Naive thymus-derived CD8-positive, alpha-beta T cell (primary cell): ENCODE results near the gene ZNF609. TPM values are rescaled to one million over a fixed set of nuclear protein-coding genes. Genes with fewer than 3 reads are reported as not detected.
A peak's percentile ranks its signal among the peaks of the same experiment; 100 is the strongest.
"Not testable (repeated sequence)": the region's sequence is repeated elsewhere in the genome, so short reads cannot be mapped to it uniquely, and the experiment has no call there.

Experiments used
- ATAC-seq, 2 donors: fragments of 150-1000 bp; cut with Tn5 transposase in 1 of 2; sonication (Bioruptor Pico), chemical (Tn5 transposase) in 1 of 2; 1 replicate in 1 of 2; 2 replicates in 1 of 2; pipeline ENCODE4 v1.10.0; 2021; ENCODE audit warnings: mild to moderate bottlenecking in 2 of 2, moderate library complexity in 2 of 2
- POLR2A ChIA-PET: fragments of 350-600 bp; sonication (Branson Sonifier 250); formaldehyde crosslinking; loops from one replicate; lab custom pipeline; 2021; ENCODE audit warnings: antibody characterized with exemption; lab: Charles Lee
- DNase-seq, 10 donors: peaks; one replicate each; pipeline versions ENCODE4 v3.0.0 to v3.0.0-alpha.2; 2020 to 2022
- H3K27ac Mint-ChIP-seq, 10 donors: one replicate each; pipeline ENCODE4 v1.8.0; 2020 to 2022; ENCODE audit warnings: mild to moderate bottlenecking in 10 of 10, mixed read lengths in 10 of 10, moderate library complexity in 4 of 10, inconsistent platforms in 1 of 10
- H3K27me3 Mint-ChIP-seq, 5 donors: one replicate each; pipeline ENCODE4 v1.8.0; 2021 to 2022; ENCODE audit warnings: mixed read lengths in 5 of 5
- H3K36me3 Mint-ChIP-seq, 3 donors: one replicate each; pipeline ENCODE4 v1.8.0; 2020 to 2022; ENCODE audit warnings: mixed read lengths in 3 of 3, mild to moderate bottlenecking in 2 of 3, inconsistent platforms in 1 of 3
- H3K4me1 Mint-ChIP-seq, 4 donors: one replicate each; pipeline ENCODE4 v1.8.0; 2021 to 2022; ENCODE audit warnings: mixed read lengths in 4 of 4
- H3K4me3 Mint-ChIP-seq, 10 donors: one replicate each; pipeline ENCODE4 v1.8.0; 2020 to 2022; ENCODE audit warnings: mild to moderate bottlenecking in 10 of 10, mixed read lengths in 10 of 10, moderate library complexity in 6 of 10, inconsistent platforms in 1 of 10
- H3K9me3 Mint-ChIP-seq, 9 donors: one replicate each; pipeline ENCODE4 v1.8.0; 2020 to 2022; ENCODE audit warnings: mixed read lengths in 9 of 9, mild to moderate bottlenecking in 3 of 9, inconsistent platforms in 1 of 9, moderate library complexity in 1 of 9
- polyA plus RNA-seq, 3 donors: library from polyadenylated mRNA; unstranded; fragments of 300-500 nt; fragmentation: Illumina TruSeq; gene quantifications; one replicate each; pipeline ENCODE4 v1.2.3, GENCODE V29; 2021
- total RNA-seq, 8 experiments: library from RNA in 2 of 8; stranded (reverse) in 2 of 8; gene quantifications; one replicate each; pipeline ENCODE4 v1.2.3 and lab custom pipeline; 2021 to 2026

ZNF609 gene
- total and polyA plus RNA-seq, 5 experiments from 2014 or later = 10.2 to 68.2 (median 23.7) TPM

DNA sequence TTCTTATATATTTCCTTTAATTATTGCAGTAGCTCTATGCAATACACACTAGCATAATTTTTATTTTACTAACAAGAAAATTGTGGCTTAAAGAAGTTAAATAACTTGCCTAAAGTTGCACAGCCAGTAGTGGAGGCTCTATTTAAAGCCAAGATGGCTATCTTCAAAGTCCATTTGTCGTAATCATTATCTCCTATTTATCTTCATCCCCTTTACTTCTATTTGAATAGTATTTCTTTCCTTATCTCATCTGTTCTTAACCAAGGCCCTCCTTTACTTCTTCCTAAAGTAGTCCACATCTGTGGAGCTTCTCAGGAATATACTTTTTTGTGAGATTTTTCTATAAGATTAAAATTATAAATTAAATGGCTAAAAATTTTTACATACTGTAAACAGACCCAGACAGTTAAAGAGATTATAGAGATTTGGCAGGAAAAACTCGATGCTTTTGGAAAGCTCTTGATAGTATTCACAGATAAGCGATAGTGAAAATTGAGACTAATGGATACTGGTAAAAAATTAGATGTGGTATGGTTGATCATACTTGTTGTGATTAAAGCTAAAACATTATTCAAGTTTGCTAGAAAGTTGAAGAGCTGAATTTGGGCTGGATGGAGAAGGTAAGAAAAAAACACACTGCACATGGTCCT lies 129.2 kb downstream of the ZNF609 start:
- H3K36me3 Mint-ChIP-seq = peaks cover 0 to 2% (median 2%) of the 10 kb centered on the region in 3 donors

GRCh38 chr15:64592845-64593244 lies 132.5 kb downstream of the ZNF609 start:
- H3K36me3 Mint-ChIP-seq, H3K9me3 Mint-ChIP-seq, H3K27me3 Mint-ChIP-seq, H3K4me3 Mint-ChIP-seq, DNase-seq, ATAC-seq: not testable (repeated sequence)
- POLR2A ChIA-PET = interaction anchor here (0.6 to 1.4 kb wide), 5 partner anchors 8 to 253 kb away, joined by 3 to 5 read pairs (median 4); no protein-coding TSS in a partner anchor
- peak overlapping the region in 5 of 10 donors; percentile 28 to 94 (median 51) for H3K27ac Mint-ChIP-seq
- H3K4me1 Mint-ChIP-seq = peaks cover 23 to 73% (median 53%) of the 10 kb centered on the region in 4 donors

More for the DNA sequence above, 129.2 kb downstream of the ZNF609 start:
- Mint-ChIP-seq H3K27ac (peak overlapping the region in 9 of 10 donors; percentile 7 to 88 (median 70)), H3K27me3 (no peaks in the 10 kb centered on the region), H3K4me3 (peak overlapping the region in 5 of 10 donors; percentile 3 to 49 (median 34)), H3K4me1 (peaks cover 26 to 74% (median 51%) of the 10 kb centered on the region in 4 donors), H3K9me3 (no peaks in the 10 kb centered on the region)
- no peak for DNase-seq
- ATAC-seq = no peak
- POLR2A ChIA-PET = interaction anchor here (0.6 to 1.2 kb wide), 3 partner anchors 40 to 78 kb away, joined by 3 read pairs; no protein-coding TSS in a partner anchor

- H3K27ac Mint-ChIP-seq = peak overlapping the region; percentile 93 to 97 (median 95)
- ATAC-seq (peak; percentile 74 to 77), DNase-seq (peak in 8 of 10 donors; percentile 7 to 66 (median 48))
- H3K4me1 Mint-ChIP-seq = peaks cover 29 to 76% (median 65%) of the 10 kb centered on the region in 4 donors
- POLR2A ChIA-PET = interaction anchor here (0.6 to 1.3 kb wide), 6 partner anchors 10 to 223 kb away, joined by 3 to 5 read pairs (median 4); no protein-coding TSS in a partner anchor
- no peaks in the 10 kb centered on the region for H3K27me3 Mint-ChIP-seq
- H3K9me3 Mint-ChIP-seq = no peaks in the 10 kb centered on the region
- peaks cover 0 to 2% (median 2%) of the 10 kb centered on the region in 3 donors for H3K36me3 Mint-ChIP-seq
- H3K4me3 Mint-ChIP-seq = peak overlapping the region; percentile 73 to 90 (median 86)
Measured at GRCh38 chr15:64596701-64597476, 136.5 kb downstream of the ZNF609 start.

DNA sequence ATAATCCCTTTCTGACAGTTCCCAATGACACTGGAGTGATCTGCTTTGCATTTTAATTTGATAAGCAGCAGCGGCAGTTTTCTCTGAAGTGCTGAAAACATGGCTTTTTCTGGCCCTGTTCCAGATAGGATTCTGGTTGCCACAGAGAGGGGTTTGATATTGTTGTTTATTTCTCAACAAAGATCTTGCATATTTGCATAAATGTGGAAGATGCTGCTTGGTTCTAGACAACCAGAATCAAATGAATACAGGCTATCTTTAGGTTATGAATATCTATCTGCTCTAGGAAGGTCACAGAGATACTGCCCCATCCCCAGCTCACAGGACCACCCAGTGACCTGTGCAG lies 137.1 kb downstream of the ZNF609 start:
- H3K9me3 Mint-ChIP-seq = no peaks in the 10 kb centered on the region
- POLR2A ChIA-PET = interaction anchor here (0.8 kb wide), 1 partner anchor 54 kb away, joined by 3 read pairs; no protein-coding TSS in a partner anchor
- peaks cover 0 to 2% (median 0%) of the 10 kb centered on the region in 3 donors for H3K36me3 Mint-ChIP-seq
- peak in 1 of 2 donors; percentile 54 for ATAC-seq
- peak overlapping the region; percentile 93 to 97 (median 95) for H3K27ac Mint-ChIP-seq
- H3K4me1 Mint-ChIP-seq = peaks cover 33 to 79% (median 71%) of the 10 kb centered on the region in 4 donors
- peak in 4 of 10 donors; percentile 29 to 65 (median 49) for DNase-seq
- H3K4me3 Mint-ChIP-seq = peak overlapping the region; percentile 73 to 90 (median 86)
- H3K27me3 Mint-ChIP-seq = no peaks in the 10 kb centered on the region

DNA sequence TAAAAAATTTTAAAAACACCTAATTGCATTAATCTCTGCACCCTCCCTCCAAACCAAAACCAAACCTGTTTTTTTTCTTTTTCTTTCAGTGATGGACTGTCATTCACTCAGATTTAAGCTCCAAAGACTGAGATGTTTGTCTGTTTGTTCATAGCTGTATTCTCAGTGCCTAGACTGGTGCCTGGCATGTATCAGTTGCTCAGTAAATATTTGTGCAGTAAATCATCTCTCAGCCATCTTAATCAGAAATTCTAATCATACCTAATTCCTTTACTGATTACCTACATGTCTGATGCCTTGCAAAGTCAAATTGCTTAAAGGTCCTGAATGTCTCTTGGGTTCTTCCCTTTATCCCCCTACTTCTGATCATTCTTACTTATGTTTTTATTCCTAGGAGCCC lies 138.8 kb downstream of the ZNF609 start:
- Mint-ChIP-seq H3K27me3 (no peaks in the 10 kb centered on the region), H3K36me3 (no peaks in the 10 kb centered on the region), H3K9me3 (no peaks in the 10 kb centered on the region), H3K27ac (peak overlapping the region; percentile 74 to 95 (median 86)), H3K4me1 (peaks cover 33 to 80% (median 78%) of the 10 kb centered on the region in 4 donors), H3K4me3 (peak overlapping the region in 9 of 10 donors; percentile 1 to 70 (median 46))
- DNase-seq (no peak), ATAC-seq (peak in 1 of 2 donors; percentile 10)
- POLR2A ChIA-PET = no interaction called here

DNA sequence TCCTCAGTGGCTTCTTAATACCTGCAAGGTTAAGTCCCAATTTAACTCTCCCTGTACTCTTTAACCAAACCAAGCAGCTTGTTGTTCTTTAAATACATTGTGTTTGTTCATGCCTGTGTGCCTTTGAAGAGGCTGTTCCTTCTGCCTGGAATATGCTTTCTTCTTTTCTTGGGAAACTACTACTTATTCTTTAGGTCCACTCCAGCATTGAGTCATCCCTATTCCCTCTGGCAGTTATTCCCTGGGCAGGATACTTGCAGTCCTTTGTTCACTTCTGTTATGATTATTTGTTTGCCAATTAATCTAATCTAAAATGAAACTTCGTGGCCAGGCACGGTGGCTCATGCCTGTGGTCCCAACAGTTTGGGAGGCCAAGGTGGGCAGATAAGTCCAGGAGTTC lies 139.3 kb downstream of the ZNF609 start:
- Mint-ChIP-seq H3K4me3 (peak overlapping the region in 9 of 10 donors; percentile 1 to 70 (median 46)), H3K4me1 (peaks cover 34 to 82% (median 79%) of the 10 kb centered on the region in 4 donors), H3K36me3 (no peaks in the 10 kb centered on the region), H3K27ac (peak overlapping the region; percentile 74 to 95 (median 86)), H3K27me3 (no peaks in the 10 kb centered on the region), H3K9me3 (no peaks in the 10 kb centered on the region)
- POLR2A ChIA-PET = interaction anchor here (0.8 kb wide), 1 partner anchor 15 kb away, joined by 6 read pairs; no protein-coding TSS in a partner anchor
- no peak for ATAC-seq
- DNase-seq = no peak

GRCh38 chr15:64600794-64601193 lies 140.4 kb downstream of the ZNF609 start:
- no peak for ATAC-seq
- H3K27ac Mint-ChIP-seq = peak overlapping the region; percentile 6 to 95 (median 75)
- no peak for DNase-seq
- H3K4me1 Mint-ChIP-seq = peaks cover 38 to 87% (median 81%) of the 10 kb centered on the region in 4 donors
- H3K27me3 Mint-ChIP-seq = no peaks in the 10 kb centered on the region
- H3K36me3 Mint-ChIP-seq = no peaks in the 10 kb centered on the region
- peak overlapping the region in 6 of 10 donors; percentile 19 to 52 (median 38) for H3K4me3 Mint-ChIP-seq
- POLR2A ChIA-PET = interaction anchor here (0.8 to 3.0 kb wide), 4 partner anchors 21 to 157 kb away, joined by 3 to 12 read pairs (median 7); no protein-coding TSS in a partner anchor
- H3K9me3 Mint-ChIP-seq = no peaks in the 10 kb centered on the region

GRCh38 chr15:64604319-64604718 lies 143.9 kb downstream of the ZNF609 start:
- peaks cover 29 to 68% (median 63%) of the 10 kb centered on the region in 4 donors for H3K4me1 Mint-ChIP-seq

GRCh38 chr15:64607416-64607815 lies 147.0 kb downstream of the ZNF609 start:
- DNase-seq, H3K36me3 Mint-ChIP-seq, H3K27me3 Mint-ChIP-seq, H3K4me3 Mint-ChIP-seq, H3K9me3 Mint-ChIP-seq, ATAC-seq, POLR2A ChIA-PET: not testable (repeated sequence)
- Mint-ChIP-seq H3K27ac (peak overlapping the region in 1 of 10 donors; percentile 86), H3K4me1 (peaks cover 24 to 60% (median 56%) of the 10 kb centered on the region in 4 donors)

More at GRCh38 chr15:64604319-64604718, 143.9 kb downstream of the ZNF609 start:
- H3K4me3 Mint-ChIP-seq = peak overlapping the region in 5 of 10 donors; percentile 1 to 69 (median 53)
- H3K27ac Mint-ChIP-seq = peak overlapping the region in 8 of 10 donors; percentile 65 to 94 (median 82)
- no peak for DNase-seq
- POLR2A ChIA-PET = interaction anchor here (1.0 kb wide), 1 partner anchor 20 kb away, joined by 4 read pairs; no protein-coding TSS in a partner anchor
- no peak for ATAC-seq
- H3K36me3 Mint-ChIP-seq = no peaks in the 10 kb centered on the region
- H3K9me3 Mint-ChIP-seq = no peaks in the 10 kb centered on the region
- no peaks in the 10 kb centered on the region for H3K27me3 Mint-ChIP-seq

DNA sequence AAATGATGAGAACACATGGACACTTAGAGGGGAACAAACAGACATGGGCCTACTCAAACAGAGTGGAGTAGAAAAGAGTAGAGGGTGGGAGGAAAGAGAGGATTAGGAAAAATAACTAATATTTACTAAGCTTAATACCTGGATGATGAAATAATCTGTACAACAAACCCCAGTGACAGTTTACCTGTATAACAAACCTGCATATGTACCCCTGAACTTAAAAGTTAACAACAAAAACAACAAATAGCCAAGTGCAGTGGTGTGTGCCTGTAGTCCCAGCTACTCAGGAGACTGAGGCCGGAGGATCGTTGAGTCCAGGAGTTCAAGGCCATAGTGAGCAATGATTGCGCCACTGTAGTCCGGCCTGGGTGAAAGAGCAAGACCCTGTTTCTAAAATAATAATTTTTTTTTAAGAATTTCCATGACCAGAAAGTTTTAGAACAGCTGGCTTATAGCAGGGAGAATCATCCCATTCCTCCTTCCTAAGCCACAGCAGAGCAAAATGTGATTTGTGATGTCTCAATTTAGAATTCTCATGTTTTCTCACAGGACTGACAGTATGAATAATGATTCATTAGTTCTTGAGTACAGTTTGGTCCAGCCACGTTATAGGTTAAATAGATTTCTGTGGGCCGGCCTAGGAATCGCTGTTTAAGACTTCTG lies 150.0 kb downstream of the ZNF609 start:
- Mint-ChIP-seq H3K27ac (peak overlapping the region; percentile 0 to 90 (median 62)), H3K4me3 (peak overlapping the region in 2 of 10 donors; percentile 33 to 62)

DNA sequence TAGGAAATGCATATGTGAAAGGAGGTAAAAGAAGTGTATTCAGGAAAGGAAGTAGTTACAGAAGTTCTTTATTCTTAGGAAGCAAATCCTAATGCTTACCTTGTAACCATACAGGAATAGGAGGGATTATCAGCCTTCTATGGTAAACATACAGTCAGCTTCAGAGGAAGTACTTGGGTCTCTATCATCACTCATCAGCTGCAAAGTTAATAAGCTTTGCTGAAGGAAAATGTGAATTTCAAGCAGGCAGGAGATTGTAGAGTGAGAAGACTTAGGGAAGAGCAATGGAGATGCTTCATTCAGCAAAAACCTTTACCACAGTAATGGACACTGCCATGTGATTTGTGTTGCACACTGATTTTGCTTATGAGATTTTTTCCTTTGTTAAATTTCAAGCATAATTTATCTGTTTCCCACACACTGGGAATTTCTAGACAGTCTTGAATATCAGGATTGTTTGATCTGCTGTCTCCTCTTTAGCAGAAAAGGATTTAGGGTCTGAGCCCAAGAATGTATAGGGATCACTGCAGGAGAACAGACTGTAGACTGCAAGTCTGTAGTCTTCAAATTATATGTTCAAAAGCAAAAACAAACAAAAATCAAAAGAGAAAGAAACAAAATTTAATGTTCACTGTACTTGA lies 150.8 kb downstream of the ZNF609 start:
- no peak for ATAC-seq
- peak overlapping the region in 6 of 10 donors; percentile 26 to 62 (median 30) for H3K4me3 Mint-ChIP-seq
- POLR2A ChIA-PET = interaction anchor here (0.6 kb wide), 1 partner anchor 59 kb away, joined by 3 read pairs; no protein-coding TSS in a partner anchor
- peaks cover 24 to 58% (median 45%) of the 10 kb centered on the region in 4 donors for H3K4me1 Mint-ChIP-seq
- H3K27me3 Mint-ChIP-seq = no peaks in the 10 kb centered on the region
- H3K36me3 Mint-ChIP-seq = no peaks in the 10 kb centered on the region
- no peak for DNase-seq
- peak overlapping the region; percentile 22 to 90 (median 72) for H3K27ac Mint-ChIP-seq
- H3K9me3 Mint-ChIP-seq = no peaks in the 10 kb centered on the region

More for the DNA sequence above, 150.0 kb downstream of the ZNF609 start:
- Mint-ChIP-seq H3K4me1 (peaks cover 18 to 51% (median 38%) of the 10 kb centered on the region in 4 donors), H3K36me3 (no peaks in the 10 kb centered on the region), H3K27me3 (no peaks in the 10 kb centered on the region), H3K9me3 (no peaks in the 10 kb centered on the region)
- ATAC-seq (no peak), DNase-seq (no peak)
- POLR2A ChIA-PET = interaction anchor here (0.6 kb wide), 1 partner anchor 145 kb away, joined by 3 read pairs; no protein-coding TSS in a partner anchor
